Keratinocyte (primary cell): Measurements from ENCODE around the gene NDUFS1. TPM values are rescaled to one million over a fixed set of nuclear protein-coding genes. Genes with fewer than 3 reads are reported as not detected.

Source experiments
- DNase-seq: peaks from one replicate; pipeline ENCODE4 v3.0.0-alpha.2; 2011; ENCODE audit warnings: low read depth, missing footprints, low spot score
- FAIRE-seq: peaks from 2 replicates; lab custom pipeline; 2011; peaks lifted over from hg19 to GRCh38; lab: Jason Lieb, UNC
- H2AFZ ChIP-seq: 2 replicates; pipeline ENCODE4 v1.6.0; 2012; ENCODE audit warnings: low read length, control low read depth, inconsistent platforms; ENCODE audit not compliant: control insufficient read depth
- H3K27ac ChIP-seq: 2 replicates; pipeline ENCODE4 v1.5.1; 2011; ENCODE audit warnings: low read length; ENCODE audit not compliant: control insufficient read depth, insufficient read depth
- H3K27me3 ChIP-seq: 3 replicates; pipeline ENCODE4 v1.6.0; 2011; ENCODE audit warnings: low read length; ENCODE audit not compliant: control insufficient read depth, insufficient read depth; ENCODE audit errors: extremely low read depth
- H3K36me3 ChIP-seq, 2 experiments: 2 replicates in 1 of 2; 3 replicates in 1 of 2; pipeline ENCODE4 v1.5.1; 2011; ENCODE audit warnings: low read length in 2 of 2, mild to moderate bottlenecking in 1 of 2; ENCODE audit not compliant: control insufficient read depth in 2 of 2, insufficient read depth in 2 of 2; ENCODE audit errors: extremely low read depth in 1 of 2
- H3K4me1 ChIP-seq: 3 replicates; pipeline ENCODE4 v1.5.1; 2011; ENCODE audit warnings: low read length; ENCODE audit not compliant: control insufficient read depth, insufficient read depth; ENCODE audit errors: extremely low read depth
- H3K4me2 ChIP-seq: 3 replicates; pipeline ENCODE4 v1.6.0; 2011; ENCODE audit warnings: low read depth, low read length; ENCODE audit not compliant: control insufficient read depth, insufficient read depth; ENCODE audit errors: extremely low read depth
- H3K4me3 ChIP-seq, 3 experiments: fragments of 200-600 bp in 1 of 3; sonication (generic) in 1 of 3; 2 replicates in 2 of 3; 3 replicates in 1 of 3; pipeline ENCODE4 v1.5.1; 2011 to 2016; ENCODE audit warnings: low read length in 3 of 3, mild to moderate bottlenecking in 3 of 3, control low read depth in 2 of 3, inconsistent platforms in 1 of 3, low read depth in 1 of 3, mixed read lengths in 1 of 3, mixed run types in 1 of 3, moderate library complexity in 1 of 3; ENCODE audit not compliant: control insufficient read depth in 2 of 3, insufficient read depth in 2 of 3; ENCODE audit errors: extremely low read depth in 1 of 3
- H3K79me2 ChIP-seq: 2 replicates; pipeline ENCODE4 v1.6.0; 2012; ENCODE audit warnings: low read length; ENCODE audit not compliant: control insufficient read depth, insufficient read depth
- H3K9ac ChIP-seq: 3 replicates; pipeline ENCODE4 v1.6.0; 2011; ENCODE audit warnings: low read length; ENCODE audit not compliant: control insufficient read depth, insufficient read depth; ENCODE audit errors: extremely low read depth
- H3K9me1 ChIP-seq: 3 replicates; pipeline ENCODE4 v1.6.0; 2011; ENCODE audit warnings: low read length; ENCODE audit not compliant: control insufficient read depth, insufficient read depth; ENCODE audit errors: extremely low read depth
- H3K9me3 ChIP-seq: 2 replicates; pipeline ENCODE4 v1.5.1; 2012; ENCODE audit warnings: low read depth, low read length; ENCODE audit not compliant: control insufficient read depth
- H4K20me1 ChIP-seq: 3 replicates; pipeline ENCODE4 v1.6.0; 2011; ENCODE audit warnings: low read length; ENCODE audit not compliant: control insufficient read depth, insufficient read depth; ENCODE audit errors: extremely low read depth
- EZH2 ChIP-seq: IDR thresholded peaks from one replicate; pipeline ENCODE4 v1.6.1; 2012; ENCODE audit warnings: inconsistent platforms, mild to moderate bottlenecking, low read length, moderate library complexity
- dilution Hi-C: fragments of 300-500 bp; cut with MboI; formaldehyde crosslinking; loops from one replicate; pipeline ENCODE4 v1.7.0; 2020; ENCODE audit warnings: low sequenced_read_pairs; ENCODE audit not compliant: extremely low pct_ligation_motif_present
- polyA plus RNA-seq, 5 experiments: library from polyadenylated mRNA; depleted of rRNA in 3 of 5; stranded (reverse) in 3 of 5; stranded (forward) in 1 of 5; unstranded in 1 of 5; fragments of >200 nt; gene quantifications; 1 replicate in 1 of 5; 2 replicates in 3 of 5; 3 replicates in 1 of 5; pipeline versions ENCODE4 v1.2.1 to v1.2.3, GENCODE V29; 2011 to 2012; ENCODE audit warnings: missing spikeins in 2 of 5, low read depth in 1 of 5, low replicate concordance in 1 of 5
- small RNA-seq, 3 experiments: library from RNA; depleted of rRNA; stranded (forward); fragments of <200 nt; gene quantifications; one replicate each; pipeline ENCODE3, GENCODE V24; 2012; ENCODE audit warnings: low read depth in 3 of 3, low replicate concordance in 1 of 3; ENCODE audit not compliant: insufficient read length in 3 of 3
- TF ChIP-seq, protein P1 (sequence below), 3 experiments: IDR thresholded peaks in 1 of 3; conservative IDR thresholded peaks in 1 of 3; optimal IDR thresholded peaks in 1 of 3; 2 replicates in 2 of 3; 3 replicates in 1 of 3; pipeline versions ENCODE3 to v1.5.1; 2011; ENCODE audit warnings: low read length in 3 of 3, mild to moderate bottlenecking in 3 of 3, moderate library complexity in 2 of 3, control low read depth in 1 of 3, inconsistent platforms in 1 of 3; ENCODE audit not compliant: insufficient read depth in 2 of 3; ENCODE audit errors: extremely low read depth in 1 of 3

Gene NDUFS1
- polyA plus RNA-seq, 1 donor (not counting 4 experiments of a cell fraction or from before 2014, with no cell fraction given), result 83.7 TPM

DNA sequence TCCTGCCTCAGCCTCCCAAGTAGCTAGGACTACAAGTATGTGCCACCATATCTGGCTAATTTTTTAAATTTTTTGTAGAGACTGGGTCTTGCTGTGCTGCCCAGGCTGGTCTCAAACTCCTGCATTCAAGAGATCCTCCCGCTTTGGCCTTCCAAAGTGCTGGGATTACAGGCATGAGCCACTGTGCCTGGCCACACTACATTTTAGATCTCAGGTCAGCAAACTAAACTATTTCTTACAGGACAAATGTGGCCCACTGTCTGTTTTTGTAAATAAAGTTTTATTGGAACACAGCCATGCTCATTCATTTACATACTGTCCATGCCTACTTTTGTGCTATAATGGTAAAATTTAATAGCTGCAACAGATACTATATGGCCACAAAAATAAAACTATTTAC, 91.0 kb downstream of the NDUFS1 start:
- Histone ChIP-seq H3K79me2 (peaks cover 62% of the 10 kb centered on the region), H3K4me3 (no peak overlapping the region), H2AFZ (no peak overlapping the region), H3K27me3 (no peaks in the 10 kb centered on the region), H3K4me1 (no peaks in the 10 kb centered on the region), H3K9ac (no peak overlapping the region), H3K9me3 (no peaks in the 10 kb centered on the region), H3K4me2 (no peak overlapping the region), H4K20me1 (no peaks in the 10 kb centered on the region), H3K36me3 (no peaks in the 10 kb centered on the region), H3K9me1 (no peaks in the 10 kb centered on the region), H3K27ac (no peak overlapping the region)
- DNase-seq, result no peak
- no peak for FAIRE-seq
- TF ChIP-seq, protein P1, sequence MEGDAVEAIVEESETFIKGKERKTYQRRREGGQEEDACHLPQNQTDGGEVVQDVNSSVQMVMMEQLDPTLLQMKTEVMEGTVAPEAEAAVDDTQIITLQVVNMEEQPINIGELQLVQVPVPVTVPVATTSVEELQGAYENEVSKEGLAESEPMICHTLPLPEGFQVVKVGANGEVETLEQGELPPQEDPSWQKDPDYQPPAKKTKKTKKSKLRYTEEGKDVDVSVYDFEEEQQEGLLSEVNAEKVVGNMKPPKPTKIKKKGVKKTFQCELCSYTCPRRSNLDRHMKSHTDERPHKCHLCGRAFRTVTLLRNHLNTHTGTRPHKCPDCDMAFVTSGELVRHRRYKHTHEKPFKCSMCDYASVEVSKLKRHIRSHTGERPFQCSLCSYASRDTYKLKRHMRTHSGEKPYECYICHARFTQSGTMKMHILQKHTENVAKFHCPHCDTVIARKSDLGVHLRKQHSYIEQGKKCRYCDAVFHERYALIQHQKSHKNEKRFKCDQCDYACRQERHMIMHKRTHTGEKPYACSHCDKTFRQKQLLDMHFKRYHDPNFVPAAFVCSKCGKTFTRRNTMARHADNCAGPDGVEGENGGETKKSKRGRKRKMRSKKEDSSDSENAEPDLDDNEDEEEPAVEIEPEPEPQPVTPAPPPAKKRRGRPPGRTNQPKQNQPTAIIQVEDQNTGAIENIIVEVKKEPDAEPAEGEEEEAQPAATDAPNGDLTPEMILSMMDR (optimal IDR thresholded peaks at IDR 0.05 in 1 of 3, IDR thresholded peaks at IDR 0.05 in 1 of 3, conservative IDR thresholded peaks at IDR 0.05 in 1 of 3; ENCODE audit: extremely low read depth in 1 of 3, insufficient read depth in 2 of 3, low read length in 3 of 3), result no peak
- TF ChIP-seq EZH2, result no peak
- dilution Hi-C loops, result no loop called here

Small RNA genes lying within 50 kb of the gene (small RNA-seq; reads per million reads assigned to genes)
- 0 reads per million in 3 experiments for gene RF00134
- 0 reads per million in 3 experiments for gene RF02271
- gene SNORA41, result 0 reads per million in 3 experiments
- gene SNORD51, result 0 to 0.13 (median 0) reads per million in 3 experiments

Other genes with a start within 250 kb of the NDUFS1 start
- gene INO80D, start 73.3 kb downstream of the NDUFS1 start, polyA plus RNA-seq, result 4.1 to 6.4 TPM (median 4.6 TPM) in 3 replicates
- 674 to 1,066 TPM (median 857 TPM) in 3 replicates for gene EEF1B2, start 451 bp upstream of the NDUFS1 start, polyA plus RNA-seq
- 2.4 to 4.1 TPM (median 2.9 TPM) in 3 replicates for gene ZDBF2, start 115.2 kb upstream of the NDUFS1 start, polyA plus RNA-seq